SK-N-SH (cell line): ENCODE data around the gene CD59.

Experiments used
- JUND ChIP-seq: IDR thresholded peaks from 2 replicates; pipeline ENCODE4 v1.4.0; 2012
- MEF2A ChIP-seq: IDR thresholded peaks from 2 replicates; pipeline ENCODE4 v1.4.0; 2012; ENCODE audit warnings: low read depth, borderline replicate concordance
- RAD21 ChIP-seq: IDR thresholded peaks from 2 replicates; pipeline ENCODE4 v1.6.1; 2012; ENCODE audit warnings: mild to moderate bottlenecking, low read length

DNA sequence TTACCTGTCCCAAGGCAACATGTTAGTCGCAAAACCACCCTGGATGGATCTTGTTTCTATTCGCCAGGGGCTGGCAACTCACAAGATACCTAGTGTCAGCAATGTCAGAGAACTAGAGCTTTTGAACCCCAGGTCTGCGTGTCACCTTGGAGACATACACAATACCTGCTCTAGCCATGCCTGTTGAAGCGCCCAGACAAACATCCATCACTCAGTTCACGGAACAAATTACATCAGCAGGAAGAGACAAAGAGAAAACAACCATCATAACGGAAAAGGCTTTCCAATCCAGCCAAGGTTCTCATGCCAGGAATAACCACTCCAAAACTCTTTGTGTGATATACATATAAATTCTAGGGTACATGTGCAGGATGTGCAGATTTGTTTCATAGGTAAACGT, 2.2 kb downstream of the CD59 start:
- no peak for TF ChIP-seq MEF2A
- TF ChIP-seq JUND: no peak
- no peak for TF ChIP-seq RAD21
